Peyer's patch (tissue), 4 donors: ENCODE data around the gene RYR1.

Experiments used
- POLR2A ChIP-seq, 2 donors: fragments of 450-650 bp; IDR thresholded peaks; one replicate each; pipeline ENCODE4 v1.5.1; 2017; ENCODE audit warnings: antibody characterized with exemption in 2 of 2, mild to moderate bottlenecking in 2 of 2, moderate library complexity in 2 of 2
- TF ChIP-seq, protein P1 (sequence below), 6 experiments: fragments of 450-650 bp in 4 of 6; fragments of 200-600 bp in 2 of 6; sonication (generic) in 1 of 6; IDR thresholded peaks; one replicate each; pipeline ENCODE4 v1.5.1; 2017 to 2019; ENCODE audit warnings: antibody characterized with exemption in 6 of 6, mild to moderate bottlenecking in 3 of 6, moderate library complexity in 1 of 6

DNA sequence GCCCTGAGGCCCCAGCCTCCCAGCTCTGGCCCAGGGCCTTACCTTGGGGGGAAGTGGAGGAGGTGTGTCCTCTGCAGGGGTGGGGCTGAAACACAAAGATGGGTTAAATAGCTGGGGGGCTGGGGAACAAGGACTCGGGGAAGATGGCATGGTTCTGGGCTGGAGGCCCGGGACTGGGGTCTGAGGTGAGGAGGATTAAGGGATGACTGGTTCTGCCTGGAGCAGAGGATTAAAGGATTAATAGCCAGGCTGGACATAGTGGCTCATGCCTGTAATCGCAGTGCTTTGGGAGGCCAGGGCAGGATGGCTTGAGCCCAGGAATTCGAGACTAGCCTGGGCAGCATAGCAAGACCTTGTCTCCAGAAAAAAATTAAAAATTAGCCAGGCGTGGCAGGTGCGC lies 172.6 kb downstream of the RYR1 start:
- TF ChIP-seq, protein P1, sequence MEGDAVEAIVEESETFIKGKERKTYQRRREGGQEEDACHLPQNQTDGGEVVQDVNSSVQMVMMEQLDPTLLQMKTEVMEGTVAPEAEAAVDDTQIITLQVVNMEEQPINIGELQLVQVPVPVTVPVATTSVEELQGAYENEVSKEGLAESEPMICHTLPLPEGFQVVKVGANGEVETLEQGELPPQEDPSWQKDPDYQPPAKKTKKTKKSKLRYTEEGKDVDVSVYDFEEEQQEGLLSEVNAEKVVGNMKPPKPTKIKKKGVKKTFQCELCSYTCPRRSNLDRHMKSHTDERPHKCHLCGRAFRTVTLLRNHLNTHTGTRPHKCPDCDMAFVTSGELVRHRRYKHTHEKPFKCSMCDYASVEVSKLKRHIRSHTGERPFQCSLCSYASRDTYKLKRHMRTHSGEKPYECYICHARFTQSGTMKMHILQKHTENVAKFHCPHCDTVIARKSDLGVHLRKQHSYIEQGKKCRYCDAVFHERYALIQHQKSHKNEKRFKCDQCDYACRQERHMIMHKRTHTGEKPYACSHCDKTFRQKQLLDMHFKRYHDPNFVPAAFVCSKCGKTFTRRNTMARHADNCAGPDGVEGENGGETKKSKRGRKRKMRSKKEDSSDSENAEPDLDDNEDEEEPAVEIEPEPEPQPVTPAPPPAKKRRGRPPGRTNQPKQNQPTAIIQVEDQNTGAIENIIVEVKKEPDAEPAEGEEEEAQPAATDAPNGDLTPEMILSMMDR (IDR thresholded peaks at IDR 0.05): no peak
- TF ChIP-seq POLR2A (IDR thresholded peaks at IDR 0.05): no peak
